GM19328 (cell line): ENCODE data around the gene ADCY3.

ENCODE experiments used
- ATAC-seq: cut with Tn5 transposase; IDR thresholded peaks from one replicate; pipeline ENCODE4 v1.9.1; 2021; ENCODE audit warnings: mild to moderate bottlenecking, moderate library complexity; ENCODE audit not compliant: unreplicated experiment

Gene ADCY3

DNA sequence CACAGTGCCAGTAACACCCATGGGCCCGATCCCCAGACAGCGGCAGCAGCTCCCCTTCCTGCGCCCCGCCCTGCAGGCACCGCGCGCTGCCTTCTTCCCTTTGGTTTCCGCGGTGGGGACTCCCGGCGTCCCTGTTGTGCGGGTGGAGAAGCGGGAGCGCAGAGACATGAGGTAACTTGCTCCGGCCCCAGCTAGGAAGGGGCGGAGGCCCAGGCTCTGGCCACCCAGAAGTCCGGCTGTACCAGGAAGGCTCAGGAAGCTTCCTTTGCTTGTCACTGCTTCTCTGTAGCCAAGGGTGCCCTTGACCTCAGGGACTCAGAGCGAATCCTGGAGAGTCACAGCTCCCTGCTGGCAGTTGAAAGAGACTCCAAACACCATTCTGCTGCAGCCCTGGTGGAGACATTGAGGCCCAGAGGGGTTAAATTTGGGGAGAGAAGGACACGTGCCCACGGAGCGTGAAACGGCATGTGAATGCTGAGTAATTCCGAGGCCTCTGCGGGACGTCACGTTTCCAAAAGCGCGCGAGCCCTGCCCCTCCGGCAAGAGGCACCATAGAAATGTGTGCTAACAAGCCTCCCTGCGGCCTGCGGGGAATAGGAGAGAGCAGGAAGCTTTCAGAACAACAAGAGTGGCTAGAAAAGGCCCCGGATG lies 6.7 kb upstream of the ADCY3 start:
- no peak for ATAC-seq

DNA sequence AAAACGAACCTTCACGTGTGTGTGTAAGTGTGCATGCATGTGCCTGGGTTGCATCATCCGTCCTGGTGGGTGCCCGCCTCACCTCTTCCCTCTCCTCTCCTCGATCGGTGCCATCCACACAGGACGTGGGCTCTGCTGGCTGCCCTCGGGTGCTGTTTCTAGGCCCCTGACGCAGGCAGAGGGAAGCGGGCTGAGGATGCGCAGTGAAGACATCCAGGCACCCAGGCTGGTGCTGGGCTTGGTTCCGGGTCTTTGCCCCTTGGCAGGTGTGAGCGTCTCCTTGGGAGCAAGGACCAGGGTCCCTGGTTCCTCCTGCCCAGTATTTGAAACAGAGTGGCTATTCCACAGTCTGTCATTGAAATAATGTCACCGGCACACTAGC lies 6.2 kb upstream of the ADCY3 start:
- ATAC-seq, result no peak

DNA sequence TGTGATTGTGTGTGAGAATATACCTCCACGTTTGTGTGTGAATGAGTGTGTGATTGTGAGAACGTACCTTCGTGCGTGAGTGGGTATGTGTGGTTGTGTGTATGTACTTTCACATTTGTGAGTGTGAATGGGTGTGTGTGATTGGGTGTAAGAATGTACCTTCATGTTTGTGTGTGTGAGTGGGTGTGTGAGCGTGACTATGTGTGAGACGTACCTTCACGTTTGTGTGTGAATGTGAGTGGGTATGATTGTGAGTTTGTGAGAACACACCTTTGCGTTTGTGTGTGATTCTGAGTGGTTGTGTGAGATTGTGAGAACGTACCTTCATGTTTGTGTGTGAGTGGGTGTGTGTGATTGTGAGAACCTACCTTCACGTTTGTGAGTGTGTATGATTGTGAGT lies 5.8 kb upstream of the ADCY3 start:
- no peak for ATAC-seq

DNA sequence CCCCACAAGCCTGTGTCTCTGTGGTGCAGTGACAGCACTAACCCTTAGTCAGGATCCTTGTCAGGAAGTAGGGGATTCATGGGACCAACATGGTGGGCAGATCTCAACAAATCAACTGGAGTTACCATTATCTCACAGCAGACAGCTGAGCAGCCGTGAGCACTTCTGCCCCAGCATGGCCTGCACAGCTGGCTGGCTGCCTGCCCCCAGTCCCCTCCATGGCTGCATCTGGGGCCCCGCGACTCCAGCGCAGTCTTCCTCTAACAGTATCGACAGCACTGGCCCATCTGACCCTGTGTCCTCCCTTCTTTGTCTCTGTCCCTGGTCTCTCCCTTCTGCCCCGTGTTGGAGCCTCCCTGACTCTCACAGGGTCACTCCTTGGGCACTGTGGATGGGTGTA lies 4.7 kb upstream of the ADCY3 start:
- no peak for ATAC-seq

DNA sequence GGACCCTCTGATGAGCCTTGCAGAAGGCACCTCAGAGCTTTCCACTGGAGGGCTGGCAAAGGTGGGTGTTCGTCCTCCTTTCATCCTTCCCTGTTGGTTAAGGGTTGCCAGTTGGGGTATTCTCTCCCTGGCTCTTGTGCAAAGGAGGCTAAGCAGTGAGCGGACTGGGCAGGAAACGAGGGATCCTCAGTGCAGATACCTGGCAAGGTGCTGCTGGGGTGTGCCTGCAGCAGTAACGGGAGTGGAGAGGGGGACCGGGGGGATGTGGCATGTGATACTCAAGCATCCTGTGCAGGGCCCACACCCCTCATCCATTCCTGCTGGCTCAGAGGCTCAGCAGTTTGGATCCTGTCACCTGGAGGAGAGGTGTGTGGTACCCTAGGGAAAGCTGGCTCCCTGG lies 4.2 kb upstream of the ADCY3 start:
- ATAC-seq, result no peak

DNA sequence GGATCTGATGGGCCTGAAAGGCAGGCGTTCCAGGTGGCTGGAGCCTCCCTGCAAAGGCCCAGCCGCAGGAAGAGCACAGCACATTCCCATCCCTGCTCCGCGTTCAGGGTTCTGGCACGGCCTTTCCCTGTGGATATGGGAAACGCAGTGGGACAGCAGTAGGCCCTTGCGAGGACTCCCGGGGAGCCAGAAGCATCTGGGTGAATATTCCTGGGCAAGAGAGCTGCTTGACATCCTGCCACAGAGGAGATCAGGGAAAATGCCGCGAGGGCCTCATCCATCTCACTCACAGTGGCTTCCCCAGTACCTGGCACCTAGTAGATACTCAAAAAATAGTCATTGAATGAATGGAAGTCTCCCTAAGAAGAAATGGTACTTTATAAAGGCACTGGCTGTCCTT lies 3.1 kb upstream of the ADCY3 start:
- no peak for ATAC-seq

DNA sequence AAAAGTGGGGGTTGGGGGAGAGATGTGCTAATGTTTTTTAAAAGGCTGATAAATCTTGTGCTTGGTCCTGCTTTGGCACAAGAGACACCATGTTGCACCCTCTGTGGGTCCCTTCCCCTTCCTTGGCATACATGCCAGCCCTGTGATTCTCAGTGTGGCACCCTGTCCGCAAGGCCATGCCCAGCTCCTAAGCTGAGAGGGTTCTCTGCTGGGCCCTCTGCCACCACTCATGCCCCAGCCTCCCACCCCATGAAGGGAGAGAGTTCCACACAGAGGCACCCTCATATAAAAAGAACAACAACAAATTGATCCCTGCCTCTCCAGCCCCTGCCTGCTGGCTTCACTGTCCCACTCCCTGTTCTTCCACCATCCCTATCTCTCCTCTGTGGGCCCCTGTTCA lies 2.5 kb upstream of the ADCY3 start:
- ATAC-seq, result no peak

DNA sequence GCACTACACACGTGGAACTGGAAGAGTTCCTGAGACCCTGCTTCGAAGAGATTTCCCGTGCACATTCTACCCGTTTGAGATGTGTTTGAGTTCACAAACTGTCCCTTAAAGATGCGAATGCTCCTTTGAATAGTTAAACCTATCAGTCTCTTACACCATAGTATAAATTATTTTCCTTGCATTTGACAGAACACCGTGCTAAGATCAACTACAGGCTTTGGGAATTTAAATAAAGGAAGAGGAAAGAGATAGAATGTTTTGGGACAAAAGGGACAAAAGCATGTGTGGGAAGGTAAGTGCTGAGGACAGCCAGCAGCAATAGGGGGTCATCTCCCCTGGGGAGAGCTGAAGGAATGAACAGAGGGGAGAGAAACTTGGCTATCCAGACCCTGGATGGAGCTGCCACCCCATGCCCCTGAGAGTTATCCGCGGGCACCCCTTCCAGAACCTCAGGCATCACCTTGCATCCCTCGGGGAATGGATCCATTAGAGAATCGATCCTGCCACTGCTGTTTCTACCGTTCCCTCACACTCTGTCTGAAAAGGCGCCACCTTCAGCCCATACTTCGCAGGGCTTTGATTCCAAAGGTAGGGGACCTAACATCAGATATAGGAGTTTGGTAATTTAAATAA lies 888 bp upstream of the ADCY3 start:
- no peak for ATAC-seq

DNA sequence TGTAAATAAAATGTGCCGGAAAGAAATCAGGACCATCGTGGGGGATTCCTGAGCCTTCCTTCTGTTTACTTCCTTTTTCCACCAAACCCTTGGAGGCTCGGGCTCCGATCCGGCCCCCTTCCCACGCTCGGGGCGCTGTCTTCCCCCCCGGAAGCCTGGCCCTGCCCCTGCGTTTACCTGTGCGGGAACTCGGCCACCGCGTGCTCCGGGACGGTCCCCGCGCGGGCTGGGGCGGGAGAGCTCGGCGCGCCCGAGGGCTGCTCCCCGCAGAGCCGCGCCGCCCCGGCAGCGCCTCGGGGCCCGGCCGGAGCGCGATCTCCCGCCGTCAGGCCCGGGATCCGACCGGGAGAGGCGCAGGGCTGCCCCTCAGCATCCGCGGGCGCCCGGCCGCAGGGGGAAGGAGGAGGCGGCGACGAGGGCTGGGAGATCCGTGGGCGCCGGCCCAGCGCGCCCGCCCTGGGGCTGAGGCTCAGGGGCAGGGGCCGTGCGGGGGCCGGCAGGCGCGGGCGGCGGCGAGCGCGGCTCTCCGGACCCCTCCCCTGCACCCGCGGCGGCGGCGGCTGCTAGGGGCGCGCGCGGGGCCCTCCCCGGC lies 435 bp downstream of the ADCY3 start:
- ATAC-seq, result peak; percentile 20

DNA sequence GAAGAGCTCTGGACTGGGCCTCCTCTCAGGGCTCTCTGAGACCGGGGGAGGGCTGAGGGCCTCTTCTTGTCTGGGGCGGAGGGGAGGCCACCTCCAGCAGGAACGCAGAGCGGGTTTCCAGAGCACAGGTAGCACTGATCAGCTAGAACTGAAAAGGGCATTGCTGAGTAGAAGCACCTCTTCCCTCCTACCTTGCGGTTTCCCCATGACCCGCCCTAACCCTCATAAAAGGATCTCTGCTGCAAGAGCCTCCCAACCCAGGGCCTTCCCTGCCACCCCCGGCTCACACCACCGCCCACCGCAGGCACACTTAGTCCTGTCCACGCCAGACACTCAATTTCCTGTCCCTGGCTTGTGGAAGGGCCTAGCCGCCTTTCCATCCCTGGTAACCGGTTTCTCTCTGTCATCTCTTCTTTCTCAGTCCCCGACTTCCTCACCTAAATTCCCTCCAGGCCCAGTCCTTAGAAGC lies 966 bp downstream of the ADCY3 start:
- ATAC-seq, result no peak

DNA sequence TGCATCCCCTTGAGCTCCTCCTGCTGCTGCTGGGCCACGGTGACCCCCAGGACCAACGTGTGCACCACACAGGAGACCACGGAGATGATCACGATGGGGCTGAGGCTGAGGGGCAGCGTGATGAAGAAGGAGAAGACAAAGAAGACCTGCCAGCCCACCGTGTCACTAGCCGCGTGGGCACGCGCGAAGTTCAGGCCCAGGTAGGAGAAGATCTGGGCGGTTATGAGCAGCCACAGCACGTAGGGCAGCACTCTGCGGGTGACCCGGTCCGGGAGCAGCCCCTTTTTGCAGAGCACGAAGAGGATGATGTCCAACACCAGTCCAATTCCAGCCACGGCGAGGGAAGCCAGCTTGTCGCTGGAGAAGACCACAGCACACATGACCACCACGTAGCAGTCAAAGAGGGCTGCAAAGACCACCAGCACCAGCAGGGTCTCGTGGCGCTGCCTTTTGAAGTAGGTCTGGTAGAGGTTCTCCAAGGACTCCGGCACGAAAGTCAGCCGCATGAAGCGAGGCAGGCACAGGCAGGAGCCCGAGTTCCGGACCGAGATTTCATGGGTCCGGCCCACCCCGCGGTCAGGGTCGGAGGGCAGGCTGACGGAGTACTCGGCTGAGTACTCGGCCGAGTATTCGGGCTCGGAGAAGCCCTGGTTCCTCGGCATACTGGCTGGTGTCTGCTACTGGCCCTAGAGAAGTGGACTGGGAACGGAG lies 1.6 kb downstream of the ADCY3 start:
- ATAC-seq, result no peak

DNA sequence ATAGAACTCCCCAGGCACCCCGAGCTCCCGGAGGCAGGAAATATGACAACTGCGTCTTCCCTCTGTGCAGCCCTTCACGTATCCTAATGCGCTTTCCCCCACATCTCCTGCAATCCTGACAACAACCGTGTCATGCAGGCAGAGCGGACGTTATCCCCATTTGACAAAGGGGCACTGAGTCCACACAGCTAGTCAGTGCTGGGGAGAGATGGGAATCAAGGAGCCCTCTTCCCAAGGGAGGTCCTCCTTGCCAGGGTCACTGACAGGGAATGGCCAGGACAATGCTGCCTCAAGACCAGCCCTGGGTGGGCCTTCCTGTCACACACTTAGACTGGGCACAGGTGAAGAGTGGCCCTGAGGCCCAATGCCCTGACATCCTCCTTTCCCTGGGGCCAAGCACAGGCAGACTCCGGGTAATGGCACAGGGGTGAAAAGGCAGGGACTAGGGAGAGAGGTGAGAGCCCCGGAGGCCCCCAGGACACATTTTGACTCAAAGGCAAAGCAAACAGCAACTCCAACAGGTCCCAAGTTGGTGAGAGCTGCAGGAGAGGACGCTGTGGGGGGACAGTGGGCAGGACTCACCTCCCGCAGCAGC lies 2.2 kb downstream of the ADCY3 start:
- ATAC-seq, result no peak

DNA sequence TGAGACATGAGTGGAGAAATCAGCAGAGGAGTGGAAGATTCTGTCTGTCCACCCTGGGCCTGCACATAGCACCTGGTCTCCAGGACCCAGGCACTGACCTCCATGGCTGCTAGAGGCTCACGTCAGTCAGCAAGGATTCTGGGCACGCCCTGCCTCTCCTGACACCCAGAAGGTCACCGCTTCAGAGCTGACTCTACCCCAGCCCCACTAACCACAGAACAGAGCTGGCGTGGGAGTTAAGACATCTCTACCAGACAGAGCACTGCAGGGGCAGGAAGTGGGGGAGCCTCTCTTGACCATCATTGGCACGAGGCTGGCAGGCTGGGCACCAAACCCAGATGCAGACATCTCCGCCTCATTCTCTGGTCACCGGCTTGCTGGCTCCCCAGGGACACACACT lies 3.0 kb downstream of the ADCY3 start:
- ATAC-seq, result no peak

DNA sequence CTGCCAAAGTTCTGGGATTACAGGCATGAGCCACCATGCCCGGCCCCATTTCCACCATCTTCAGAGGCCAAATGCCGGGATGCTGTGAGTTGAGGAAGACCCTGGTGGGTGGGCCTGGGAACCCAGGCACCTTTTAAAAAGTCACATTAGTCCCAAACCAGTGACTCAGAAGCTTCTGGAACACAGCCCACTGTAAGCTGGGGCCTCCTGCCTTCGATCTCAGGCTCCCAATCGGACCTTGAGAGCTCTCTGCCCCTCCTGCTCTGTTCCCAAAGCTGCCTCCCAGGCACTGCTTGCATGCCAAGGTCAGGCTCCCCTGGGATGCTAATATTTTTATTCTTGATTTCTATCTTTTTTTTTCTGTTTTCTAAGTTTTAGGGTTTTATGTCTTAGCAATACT lies 4.2 kb downstream of the ADCY3 start:
- ATAC-seq, result no peak

DNA sequence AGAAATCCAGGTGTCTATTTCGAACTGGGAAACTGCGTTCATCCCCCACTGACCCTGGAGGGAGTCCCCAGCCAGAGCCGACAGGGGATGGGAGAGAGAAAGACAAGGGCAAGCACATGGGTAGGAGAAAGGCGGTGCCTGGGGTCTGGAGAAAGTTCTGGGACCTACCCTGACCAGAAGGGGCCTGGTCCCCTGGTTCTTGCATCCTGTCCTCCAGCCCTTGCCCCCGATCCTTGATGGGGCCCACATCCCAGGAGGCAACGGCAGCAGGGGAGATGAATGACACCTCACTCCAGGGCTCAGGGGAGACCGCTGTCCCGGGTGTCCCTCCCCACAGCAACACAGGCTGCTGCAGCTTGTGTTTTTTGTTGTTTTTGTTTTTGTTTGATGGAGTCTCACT lies 4.9 kb downstream of the ADCY3 start:
- no peak for ATAC-seq

DNA sequence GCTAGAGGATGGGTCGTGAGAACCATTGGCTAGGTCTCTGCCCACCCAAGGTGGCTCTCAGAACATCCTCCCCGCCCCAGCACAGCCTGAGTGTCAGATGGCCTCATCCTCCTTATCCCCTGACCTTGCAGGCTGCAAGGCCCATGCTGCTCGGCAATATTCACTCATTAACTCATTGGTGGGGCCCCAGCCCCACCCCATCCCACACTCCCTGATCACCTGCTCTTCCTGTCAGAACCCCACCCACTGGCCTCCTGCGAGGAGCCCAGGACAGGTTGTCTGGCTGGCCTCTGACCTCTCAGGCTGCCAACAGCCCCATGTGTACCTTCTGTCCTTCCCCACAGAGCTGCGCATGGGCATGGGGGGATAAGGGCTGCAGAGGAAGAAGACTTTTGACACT lies 5.3 kb downstream of the ADCY3 start:
- ATAC-seq, result no peak

DNA sequence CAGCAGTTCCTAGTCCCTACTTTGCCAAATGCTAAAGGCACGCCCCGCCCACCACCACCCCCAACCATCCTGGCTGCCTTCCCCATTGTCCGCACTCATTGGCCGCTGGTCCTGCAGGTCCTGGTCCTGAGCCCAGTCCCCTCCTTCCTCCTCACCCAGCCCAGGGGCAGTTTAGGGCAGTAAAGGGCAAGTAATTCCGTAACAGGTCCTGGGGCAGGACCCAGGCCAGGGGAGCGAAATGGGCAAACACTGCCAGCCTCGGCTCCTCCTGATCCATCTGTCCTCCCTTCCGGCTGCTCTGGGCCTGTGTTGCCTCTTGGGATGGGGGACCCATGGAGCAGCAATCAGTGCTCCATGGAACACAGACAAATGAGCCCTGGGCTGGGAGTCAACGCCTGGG lies 6.1 kb downstream of the ADCY3 start:
- ATAC-seq, result no peak

DNA sequence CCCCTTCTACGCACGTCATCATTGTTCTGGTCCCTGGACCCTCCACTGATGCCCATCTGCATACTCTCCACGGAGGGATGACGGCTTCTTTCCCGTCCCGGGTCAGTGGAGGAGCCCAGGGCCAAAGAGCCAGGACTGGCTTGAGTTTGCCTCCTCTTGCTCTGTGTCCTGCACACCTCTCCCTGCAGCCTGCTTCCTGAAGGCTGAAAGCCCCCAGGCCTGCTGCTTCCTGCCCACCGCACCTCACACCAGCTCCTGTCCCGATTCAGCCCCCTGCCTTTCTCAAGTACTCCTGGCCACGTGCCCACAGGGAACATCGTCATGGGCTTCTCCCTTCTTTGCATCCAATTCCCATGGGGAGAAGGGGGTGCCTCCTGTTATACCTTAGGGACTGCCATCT lies 7.1 kb downstream of the ADCY3 start:
- no peak for ATAC-seq

DNA sequence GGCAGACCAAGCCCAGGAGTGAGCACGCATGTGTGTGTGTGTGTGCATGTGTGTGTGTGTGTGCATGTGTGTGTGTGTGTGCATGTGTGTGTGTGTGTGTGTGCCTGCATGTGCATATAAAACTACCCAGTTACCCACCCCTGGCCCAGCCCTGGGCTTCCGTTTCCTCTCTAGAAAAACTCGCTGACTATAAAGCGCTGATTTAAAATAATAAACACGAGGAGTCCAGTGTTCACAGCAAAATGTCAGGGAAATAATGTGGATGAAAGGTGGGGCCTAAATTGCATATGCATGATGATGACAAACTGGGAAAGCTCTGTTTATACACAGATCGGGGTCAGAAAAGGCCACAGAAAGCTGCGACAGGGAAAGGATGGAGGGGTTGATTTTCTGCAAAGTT lies 7.5 kb downstream of the ADCY3 start:
- ATAC-seq, result no peak

DNA sequence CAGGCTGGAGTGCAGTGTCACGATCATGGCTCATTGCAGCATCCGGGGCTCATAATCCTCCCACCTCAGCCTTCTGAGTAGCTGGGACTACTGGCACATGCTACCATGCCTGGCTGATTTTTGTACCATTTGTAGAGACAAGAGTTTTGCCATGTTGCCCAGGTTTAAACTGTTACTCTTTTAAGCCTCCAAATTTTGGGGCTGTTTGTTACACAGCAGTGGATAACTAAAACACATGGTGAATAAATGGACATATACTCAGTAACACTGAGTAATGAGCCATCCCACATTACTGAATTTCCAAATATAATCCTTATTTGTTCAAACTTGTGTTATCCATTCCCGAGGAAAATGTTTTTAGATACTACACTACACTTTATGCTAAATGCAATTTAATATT lies 9.8 kb downstream of the ADCY3 start:
- ATAC-seq, result no peak

DNA sequence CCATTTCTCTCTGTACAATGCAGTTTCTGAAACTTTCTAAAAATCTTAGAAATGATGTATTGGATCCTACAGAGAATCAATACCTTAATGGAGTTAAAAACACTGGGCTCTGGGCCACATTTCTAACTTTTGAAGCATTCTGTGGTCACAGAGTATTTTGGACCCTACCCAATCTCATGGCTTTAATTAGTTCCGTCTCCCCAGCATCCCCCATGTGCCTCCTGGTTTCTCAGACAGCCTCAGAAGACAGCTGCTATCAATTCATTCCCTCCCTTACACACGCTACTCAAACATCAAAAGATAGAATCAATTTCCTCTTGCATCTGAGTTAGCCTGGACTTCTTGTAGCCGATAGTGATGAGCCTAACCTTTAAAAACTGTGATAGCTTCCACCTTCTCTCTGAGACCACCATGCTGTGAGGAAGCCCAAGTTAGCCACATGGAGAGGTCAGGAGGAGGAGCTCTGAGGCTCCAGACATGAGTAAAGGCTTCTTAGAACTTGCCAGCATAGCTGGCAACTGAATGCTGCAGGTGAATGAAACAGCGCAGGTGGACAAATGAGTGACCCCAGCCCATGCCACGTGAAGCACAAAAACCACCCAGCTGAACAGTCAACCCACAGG lies 10.4 kb downstream of the ADCY3 start:
- ATAC-seq, result no peak
